Spinal cord (tissue), 10 donors: ENCODE data around the gene KLHL17. TPM values are rescaled to one million over a fixed set of nuclear protein-coding genes. Genes with fewer than 3 reads are reported as not detected.

Experiments used
- DNase-seq, 6 donors: peaks; one replicate each; pipeline versions ENCODE4 v3.0.0 to v3.0.0-alpha.2; 2013 to 2015; ENCODE audit warnings: low spot score in 6 of 6, low read depth in 4 of 6
- H3K27ac ChIP-seq: one replicate; pipeline ENCODE4 v1.5.1; 2013; ENCODE audit warnings: low read depth, low read length, control low read depth
- H3K27me3 ChIP-seq: one replicate; pipeline ENCODE4 v1.6.1; 2013; ENCODE audit warnings: low read length; ENCODE audit not compliant: control insufficient read depth, insufficient read depth
- H3K36me3 ChIP-seq: one replicate; pipeline ENCODE4 v1.6.1; 2013; ENCODE audit warnings: low read length; ENCODE audit not compliant: control insufficient read depth, insufficient read depth
- H3K4me1 ChIP-seq: one replicate; pipeline ENCODE4 v1.6.1; 2013; ENCODE audit warnings: low read length; ENCODE audit not compliant: control insufficient read depth, insufficient read depth
- H3K4me3 ChIP-seq: one replicate; pipeline ENCODE4 v1.5.1; 2013; ENCODE audit warnings: low read depth, low read length, control low read depth
- H3K9me3 ChIP-seq: one replicate; pipeline ENCODE4 v1.6.1; 2013; ENCODE audit warnings: low read length; ENCODE audit not compliant: control insufficient read depth, insufficient read depth
- WGBS: methylation state at CpG from one replicate; pipeline ENCODE4 v1.1.5; 2013; ENCODE audit warnings: missing lambda C conversion rate; ENCODE audit not compliant: insufficient coverage; 5-methylcytosine and 5-hydroxymethylcytosine counted together
- long read RNA-seq, 4 donors: transcript quantifications; one replicate each; lab custom pipeline, GENCODE V29; 2026
- polyA plus RNA-seq, 2 donors: library from polyadenylated mRNA; unstranded; fragments of 120-200 nt; gene quantifications; one replicate each; pipeline ENCODE4 v1.2.1, GENCODE V29; 2013; ENCODE audit not compliant: insufficient read length in 2 of 2
- total RNA-seq, 2 donors: library from RNA; depleted of rRNA in 1 of 2; stranded (reverse); fragments of 120-200 nt in 1 of 2; fragments of >200 nt in 1 of 2; gene quantifications; one replicate each; pipeline versions ENCODE4 v1.2.3 to v1.2.4, GENCODE V29; 2013 to 2014
- donor health status: healthy.

Gene KLHL17
- total RNA-seq: 1 to 10 TPM; 5.4 to 9.1 TPM
- 10 to 100 TPM; 26.0 to 27.4 TPM for polyA plus RNA-seq
- long read RNA-seq, donor 1, partial matches to known transcripts: 0 of 3 reads
- long read RNA-seq, donor 1, other reads (novel, unspliced or antisense): 0 of 3 reads
- long read RNA-seq, donor 2: 0 reads
- long read RNA-seq, donor 3, partial matches to known transcripts: 0 of 1 reads
- long read RNA-seq, donor 3, other reads (novel, unspliced or antisense): 0 of 1 reads
- long read RNA-seq, donor 4: 0 reads

DNA sequence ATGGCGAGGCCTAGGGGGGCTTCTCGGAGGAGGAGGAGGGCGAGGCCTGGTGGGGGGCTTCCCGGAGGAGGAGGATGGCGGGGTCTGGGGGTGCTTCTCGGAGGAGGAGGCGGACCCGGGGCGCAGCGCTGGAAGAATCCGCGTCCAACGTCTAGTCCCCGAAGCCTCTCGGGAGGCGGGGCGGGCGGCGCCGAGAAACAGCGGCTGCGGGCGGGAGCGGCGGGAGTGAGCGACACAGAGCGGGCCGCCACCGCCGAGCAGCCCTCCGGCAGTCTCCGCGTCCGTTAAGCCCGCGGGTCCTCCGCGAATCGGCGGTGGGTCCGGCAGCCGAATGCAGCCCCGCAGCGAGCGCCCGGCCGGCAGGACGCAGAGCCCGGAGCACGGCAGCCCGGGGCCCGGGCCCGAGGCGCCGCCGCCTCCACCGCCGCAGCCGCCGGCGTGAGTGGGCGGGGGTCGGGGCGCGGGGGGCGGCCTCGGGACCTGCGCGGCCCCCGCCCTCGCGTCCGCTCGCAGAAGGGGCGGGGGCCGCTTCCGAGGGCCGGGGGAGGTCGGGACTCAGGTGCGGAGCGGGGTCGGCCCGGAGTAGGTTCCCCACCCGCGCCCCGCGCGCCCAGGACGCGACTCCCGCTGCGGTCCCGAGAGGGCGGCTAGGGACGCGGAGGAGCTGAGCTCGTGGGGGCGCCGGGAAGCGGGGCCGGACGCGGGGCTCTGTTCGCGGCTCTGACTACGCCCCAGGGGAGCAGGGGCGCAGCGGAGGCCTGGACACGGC is at the start of gene KLHL17:
KLHL17 (plus strand) TSS at position 222 of the 769 bp plus-strand sequence; CDS start at position 332, 110 bp downstream.
- H3K27ac ChIP-seq: no peak within 1 kb of the TSS
- H3K9me3 ChIP-seq: no peaks in the 10 kb centered on the region
- peaks cover 4% of the 10 kb centered on the region for H3K27me3 ChIP-seq
- H3K4me3 ChIP-seq: peak within 1 kb of the TSS; percentile 26
- peaks cover 35% of the 10 kb centered on the region for H3K4me1 ChIP-seq
- under 1% methylated on average over 109 of the region's 109 CpGs for WGBS
- peaks cover 63% of the 10 kb centered on the region for H3K36me3 ChIP-seq
- DNase-seq: peak in 2 of 6 donors; percentile 81 to 87

DNA sequence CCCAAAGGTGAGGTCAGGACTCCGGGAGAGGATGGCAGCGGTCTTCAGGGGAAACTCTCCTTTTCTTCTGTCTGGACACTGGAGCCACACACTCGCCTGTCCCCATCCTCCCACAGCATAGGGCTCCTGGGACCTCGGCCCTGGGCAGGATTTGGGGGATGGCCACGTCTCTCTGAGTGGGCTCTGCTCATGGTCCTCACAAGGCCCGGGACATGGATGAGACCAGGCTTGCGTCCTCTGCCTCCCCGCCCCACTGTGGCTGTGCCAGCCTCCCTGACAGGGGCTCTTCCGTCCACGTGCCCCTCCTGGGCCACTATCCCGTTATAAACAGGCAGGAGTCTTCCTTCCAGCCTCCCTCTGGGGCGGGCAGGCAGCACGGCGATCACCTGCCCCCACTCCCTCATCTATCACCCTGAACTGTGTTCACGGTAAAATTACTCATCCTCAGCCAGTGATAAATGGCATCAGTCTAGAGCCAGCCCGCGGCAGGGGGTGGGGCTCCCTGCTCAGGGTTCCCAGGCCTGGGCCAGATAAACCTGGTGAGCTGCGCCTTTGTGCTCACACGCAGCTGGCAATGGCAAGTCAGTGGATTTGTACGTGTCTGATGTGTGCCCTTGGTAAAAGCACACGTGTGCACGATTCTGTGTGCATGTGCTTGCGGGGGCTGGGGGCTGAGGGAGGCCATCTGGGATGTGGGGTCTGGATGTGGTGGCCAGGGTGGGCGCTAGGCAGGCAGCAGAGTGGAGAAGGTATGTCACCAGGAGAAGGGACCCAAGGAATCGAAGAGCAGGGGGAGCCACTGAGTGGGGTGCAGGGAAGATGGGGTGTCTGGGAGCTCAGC is 49.3 kb upstream of the KLHL17 start:
- Histone ChIP-seq H3K4me3 (no peak overlapping the region), H3K27ac (no peak overlapping the region), H3K9me3 (no peaks in the 10 kb centered on the region), H3K27me3 (peaks cover 17% of the 10 kb centered on the region), H3K36me3 (peaks cover 15% of the 10 kb centered on the region), H3K4me1 (peaks cover 46% of the 10 kb centered on the region)
- peak in 1 of 6 donors; percentile 71 for DNase-seq
- WGBS: 46% methylated on average over 24 of the region's 25 CpGs

DNA sequence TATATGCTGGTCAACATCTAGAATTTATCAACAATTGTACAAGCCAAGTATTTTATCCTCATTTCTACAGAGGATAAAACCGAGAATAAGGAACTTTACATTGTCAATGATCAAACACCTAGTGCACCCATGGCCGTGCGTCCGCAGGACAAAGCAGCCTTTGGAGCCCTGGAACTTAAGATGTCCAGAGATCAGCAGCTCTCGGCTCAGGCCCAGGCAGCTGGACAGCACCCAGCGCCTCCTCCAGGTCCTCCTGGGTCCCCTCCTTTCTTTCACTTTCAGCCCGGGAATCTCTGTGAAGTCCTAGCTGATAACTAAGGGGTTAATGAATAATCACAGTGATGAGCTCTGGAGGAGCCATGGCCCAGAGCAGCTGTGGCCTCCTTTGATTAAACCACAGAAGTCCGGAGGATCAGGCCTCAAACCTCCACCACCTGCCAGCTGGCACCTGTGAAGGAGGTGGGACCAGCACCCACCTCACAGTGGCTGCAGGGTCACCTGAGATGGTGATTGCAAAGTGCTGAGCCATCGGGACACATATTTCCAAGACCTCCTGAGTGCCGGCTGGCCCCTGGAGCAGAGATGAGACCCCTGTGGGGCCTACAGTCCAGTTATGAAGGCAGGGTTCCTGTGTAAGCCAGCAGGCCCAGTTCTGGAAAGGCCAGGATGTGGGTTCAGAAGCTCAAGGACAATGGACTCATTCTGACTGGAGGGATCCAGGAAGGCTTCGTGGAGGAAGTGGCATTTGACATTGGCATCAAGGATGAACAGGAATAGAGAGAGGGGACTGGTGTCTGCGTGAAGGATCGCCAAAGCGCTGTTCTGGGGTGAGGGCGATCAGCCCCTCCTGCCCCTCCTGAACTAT is 48.3 kb upstream of the KLHL17 start:
- WGBS: 64% methylated on average over 13 of the region's 15 CpGs
- H3K4me3 ChIP-seq: no peak overlapping the region
- peaks cover 22% of the 10 kb centered on the region for H3K27me3 ChIP-seq
- no peak for DNase-seq
- no peaks in the 10 kb centered on the region for H3K9me3 ChIP-seq
- H3K36me3 ChIP-seq: peaks cover 6% of the 10 kb centered on the region
- peaks cover 47% of the 10 kb centered on the region for H3K4me1 ChIP-seq
- no peak overlapping the region for H3K27ac ChIP-seq

DNA sequence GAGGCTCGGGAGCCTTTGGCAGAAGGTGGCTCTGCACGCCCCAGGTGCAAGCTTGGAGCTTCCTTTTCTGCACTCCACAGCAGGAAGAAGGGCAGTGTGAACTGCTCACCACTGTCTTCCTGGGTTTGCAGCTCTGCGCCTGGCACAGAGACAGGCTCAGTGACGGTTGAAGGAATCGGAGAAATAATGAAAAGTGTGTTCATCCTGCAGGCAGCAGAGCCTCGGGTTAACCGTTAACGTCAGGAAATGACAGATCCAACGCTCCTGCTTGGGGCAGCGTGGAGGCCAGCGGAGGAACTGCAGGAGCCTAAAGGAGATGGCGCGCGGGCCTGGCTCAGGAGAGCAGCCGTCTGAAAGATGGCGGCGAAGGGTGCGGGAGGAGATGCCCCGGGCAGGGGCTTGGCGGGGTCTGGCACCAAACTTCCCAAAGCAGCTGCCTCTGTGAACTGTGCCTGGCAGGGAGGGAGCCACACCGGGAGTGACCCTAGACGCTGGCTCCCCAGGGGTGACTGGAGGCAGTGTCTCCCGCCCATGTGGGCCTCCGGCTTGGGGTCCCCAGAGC is 47.6 kb upstream of the KLHL17 start:
- 37% methylated on average over 23 of the region's 24 CpGs for WGBS
- Histone ChIP-seq H3K27me3 (peaks cover 28% of the 10 kb centered on the region), H3K36me3 (peaks cover 3% of the 10 kb centered on the region), H3K9me3 (no peaks in the 10 kb centered on the region), H3K4me3 (no peak overlapping the region), H3K4me1 (peaks cover 53% of the 10 kb centered on the region), H3K27ac (no peak overlapping the region)
- no peak for DNase-seq

DNA sequence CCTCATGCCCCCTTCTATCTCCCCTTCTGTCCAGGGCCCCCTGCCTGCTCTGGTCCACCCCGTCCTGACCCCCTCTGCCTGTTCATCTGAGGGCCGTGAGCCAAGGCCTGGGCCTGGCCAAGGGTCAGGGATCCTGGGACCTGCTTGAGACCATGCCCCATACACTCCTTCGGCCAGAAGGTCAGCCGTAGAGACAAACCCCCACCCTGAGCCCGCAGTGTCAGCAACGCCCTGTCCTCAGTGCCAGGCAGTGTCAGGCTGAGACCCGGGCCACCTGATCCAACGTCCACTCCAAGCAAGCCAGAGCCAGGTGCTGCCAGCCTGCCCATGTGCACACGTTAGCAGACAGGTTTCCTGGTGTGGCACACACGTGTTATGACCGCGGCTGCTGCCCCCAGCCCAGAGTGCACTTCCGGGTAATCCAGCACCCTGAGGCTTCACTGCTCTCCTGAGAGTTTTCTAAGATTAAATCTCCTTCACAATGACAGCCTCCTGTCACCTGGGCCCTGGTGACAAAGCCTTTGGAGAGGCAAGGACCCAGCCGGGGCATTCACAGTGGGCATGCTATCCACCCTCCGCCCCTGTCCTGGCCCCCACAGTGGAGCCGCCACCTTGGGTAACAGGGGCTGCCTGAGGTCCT is 46.8 kb upstream of the KLHL17 start:
- Histone ChIP-seq H3K4me1 (peaks cover 58% of the 10 kb centered on the region), H3K27me3 (peaks cover 30% of the 10 kb centered on the region), H3K9me3 (no peaks in the 10 kb centered on the region), H3K27ac (no peak overlapping the region), H3K36me3 (no peaks in the 10 kb centered on the region), H3K4me3 (no peak overlapping the region)
- 78% methylated on average over 16 of the region's 16 CpGs for WGBS
- no peak for DNase-seq

DNA sequence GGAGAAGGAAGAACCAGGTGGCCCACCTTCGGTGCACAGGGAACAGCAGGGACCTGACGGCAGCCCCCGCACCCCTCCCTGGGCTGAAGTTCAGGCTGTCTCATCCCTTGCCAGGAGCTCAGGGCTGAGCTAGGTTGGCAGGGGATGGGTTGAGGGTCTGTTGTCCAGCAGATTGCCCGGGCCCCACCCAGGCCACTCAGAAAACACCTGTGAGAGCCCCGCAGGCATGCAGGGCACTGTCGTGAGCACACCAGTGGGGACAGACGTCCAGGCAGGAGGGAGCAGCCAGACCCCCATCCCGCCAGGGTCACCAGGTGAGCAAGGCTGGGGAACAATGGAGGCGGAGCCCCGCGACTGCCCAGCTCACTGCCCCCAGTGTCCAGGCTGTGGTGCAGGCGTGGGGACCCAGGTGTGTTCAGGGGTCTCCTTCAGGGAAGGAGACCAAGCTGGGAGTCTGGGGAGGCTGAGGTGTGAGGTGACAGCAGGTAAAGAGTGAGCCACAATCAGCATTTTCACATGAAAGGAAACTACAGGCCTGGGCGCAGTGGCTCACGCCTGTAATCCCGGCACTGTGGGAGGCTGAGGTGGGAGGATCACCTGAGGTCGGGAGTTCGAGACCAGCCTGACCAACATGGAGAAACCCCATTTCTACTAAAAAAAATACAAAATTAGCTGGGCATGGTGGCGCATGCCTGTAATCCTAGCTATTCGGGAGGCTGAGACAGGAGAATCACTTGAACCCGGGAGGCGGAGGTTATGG is 46.1 kb upstream of the KLHL17 start:
- Histone ChIP-seq H3K27me3 (peaks cover 30% of the 10 kb centered on the region), H3K27ac (no peak overlapping the region), H3K4me3 (no peak overlapping the region), H3K9me3 (no peaks in the 10 kb centered on the region), H3K4me1 (peaks cover 63% of the 10 kb centered on the region), H3K36me3 (no peaks in the 10 kb centered on the region)
- no peak for DNase-seq
- WGBS: 84% methylated on average over 15 of the region's 21 CpGs

DNA sequence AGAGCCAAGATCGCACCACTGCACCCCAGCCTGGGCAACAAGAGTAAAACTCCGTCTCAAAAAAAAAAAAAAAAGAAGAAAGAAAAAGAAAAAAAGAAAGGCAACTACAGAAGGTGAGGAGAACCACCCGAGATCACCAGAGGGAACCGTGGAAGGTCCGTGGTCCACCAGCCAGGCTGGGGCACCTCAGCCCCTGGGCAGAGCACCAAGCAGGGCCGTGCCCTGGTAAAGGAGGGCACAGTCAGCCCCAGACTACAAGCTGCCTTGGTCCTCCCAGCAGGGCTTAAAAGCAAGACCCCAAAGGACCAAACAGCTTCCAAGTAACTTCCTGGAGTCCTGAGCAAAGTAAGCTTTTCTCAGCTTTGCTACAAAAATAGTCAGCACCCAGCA is 45.5 kb upstream of the KLHL17 start:
- DNase-seq: no peak
- peaks cover 66% of the 10 kb centered on the region for H3K4me1 ChIP-seq
- H3K4me3 ChIP-seq: no peak overlapping the region
- no peaks in the 10 kb centered on the region for H3K36me3 ChIP-seq
- H3K9me3 ChIP-seq: no peaks in the 10 kb centered on the region
- 88% methylated on average over 4 of the region's 6 CpGs for WGBS
- H3K27ac ChIP-seq: no peak overlapping the region
- H3K27me3 ChIP-seq: peaks cover 30% of the 10 kb centered on the region
